Measurements from ENCODE around the gene ZNF227.
"Not testable (repeated sequence)": the region's sequence is repeated elsewhere in the genome, so short reads cannot be mapped to it uniquely, and the experiment has no call there.

ZNF227 gene

DNA sequence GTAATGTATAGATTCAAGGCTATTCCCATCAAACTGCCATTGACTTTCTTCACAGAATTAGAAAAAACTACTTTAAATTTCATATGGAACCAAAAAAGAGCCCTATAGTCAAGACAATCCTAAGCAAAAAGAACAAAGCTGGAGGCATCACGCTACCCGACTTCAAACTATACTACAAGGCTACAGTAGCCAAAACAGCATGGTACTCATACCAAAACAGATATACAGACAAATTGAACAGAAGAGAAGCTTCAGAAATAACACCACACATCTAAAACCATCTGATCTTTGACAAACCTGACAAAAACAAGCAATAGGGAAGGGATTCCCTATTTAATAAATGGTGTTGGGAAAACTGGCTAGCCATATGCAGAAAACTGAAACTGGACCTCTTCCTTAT lies 40.0 kb downstream of the ZNF227 start:
- DNase-seq: not testable (repeated sequence)

- not testable (repeated sequence) for DNase-seq
Measured at GRCh38 chr19:44253392-44253791, 41.1 kb downstream of the ZNF227 start.

DNA sequence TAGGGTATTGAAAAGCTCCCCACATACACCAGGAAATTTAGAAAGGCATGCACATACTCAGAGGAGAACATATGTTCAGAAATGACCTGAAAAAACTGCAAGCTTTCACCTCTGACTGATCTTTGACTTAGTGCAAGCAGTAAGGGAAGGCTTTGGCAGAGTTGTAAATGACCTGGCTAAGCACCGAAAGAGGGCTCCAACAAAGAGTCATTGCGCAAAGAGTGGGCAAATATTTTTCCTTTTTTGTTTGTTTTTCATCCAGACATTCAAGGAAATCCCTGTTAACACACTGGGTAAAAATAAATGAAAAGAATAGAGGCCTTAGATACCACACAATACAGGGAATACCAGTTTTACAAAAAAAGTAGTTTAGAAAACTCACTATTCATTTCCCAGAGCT lies 42.2 kb downstream of the ZNF227 start:
- no peak for DNase-seq

DNA sequence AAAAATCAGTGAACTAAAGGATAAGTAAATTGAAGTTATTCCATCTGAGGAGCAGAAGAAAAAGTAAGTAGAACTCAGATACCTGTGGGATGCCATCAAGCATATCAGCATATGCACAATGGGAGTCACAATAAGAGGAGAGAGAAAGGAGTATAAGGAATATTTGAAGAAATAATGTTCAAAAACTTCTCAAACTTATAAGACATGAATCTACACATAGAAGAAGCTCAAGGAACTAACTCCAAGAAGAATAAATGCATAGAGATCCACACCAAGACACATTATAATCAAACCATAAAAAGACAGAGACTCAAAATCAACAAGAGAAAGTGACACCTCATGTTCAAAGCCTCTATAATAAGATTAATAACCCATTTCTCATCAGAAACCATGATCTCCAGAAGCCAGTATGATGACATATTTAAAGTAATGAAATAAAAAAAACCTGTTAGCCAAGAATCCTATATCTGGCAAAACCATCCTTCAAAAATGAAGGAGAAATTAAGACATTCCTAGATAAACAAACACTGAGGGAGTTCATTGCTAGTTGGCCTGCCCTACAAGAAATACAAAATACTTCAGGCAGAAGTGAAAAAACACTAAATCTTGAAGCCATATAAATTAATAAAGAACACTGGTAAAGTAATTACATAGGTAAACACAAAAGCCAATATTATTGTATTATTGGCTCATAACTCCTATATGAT lies 43.5 kb downstream of the ZNF227 start:
- no peak for DNase-seq

- no peak for DNase-seq
Measured at GRCh38 chr19:44258136-44258535, 45.8 kb downstream of the ZNF227 start.

DNA sequence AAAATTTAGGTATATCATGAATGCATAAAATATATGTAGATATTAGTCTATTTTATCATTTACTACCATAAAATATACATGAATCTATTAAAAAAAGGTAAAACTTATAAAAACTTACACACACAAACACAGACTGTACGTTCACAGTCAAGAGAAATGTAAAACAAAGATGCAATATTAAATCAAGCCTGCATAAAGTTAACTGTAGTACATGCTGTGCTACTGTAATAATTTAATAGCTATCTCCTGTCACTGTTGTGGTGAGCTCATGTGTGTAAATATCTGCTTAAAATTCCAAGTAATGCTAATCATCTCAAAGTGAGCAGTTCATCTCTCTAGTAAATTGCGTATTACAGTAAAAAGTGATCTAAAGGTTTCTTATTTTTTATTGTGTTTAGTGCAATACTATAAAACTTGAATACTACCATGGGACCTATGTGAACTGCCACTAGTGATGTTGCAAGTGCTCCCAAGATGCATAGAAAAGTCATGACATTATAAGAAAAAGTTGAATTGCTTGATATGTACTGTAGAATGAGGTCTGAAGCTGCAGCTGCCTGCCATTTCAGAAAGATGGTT lies 46.6 kb downstream of the ZNF227 start:
- no peak for DNase-seq

DNA sequence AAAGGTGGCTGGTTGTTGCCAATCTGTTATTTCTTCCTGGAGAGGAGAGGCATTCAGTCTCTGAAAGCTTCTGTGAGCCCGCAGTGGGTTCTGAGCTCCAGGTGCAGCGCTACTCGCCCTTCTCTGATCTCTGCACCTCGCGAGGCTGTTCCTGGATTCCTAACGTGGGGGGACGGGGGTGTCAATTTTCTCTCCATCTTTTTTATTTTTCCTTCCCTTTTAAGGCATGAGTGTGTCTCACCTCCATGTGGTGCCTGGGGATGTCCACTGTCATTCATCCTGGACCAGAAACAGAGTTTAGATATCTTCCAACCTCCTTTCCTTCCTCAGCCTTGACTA lies 48.0 kb downstream of the ZNF227 start:
- peak; percentile 29 to 51 for DNase-seq

DNA sequence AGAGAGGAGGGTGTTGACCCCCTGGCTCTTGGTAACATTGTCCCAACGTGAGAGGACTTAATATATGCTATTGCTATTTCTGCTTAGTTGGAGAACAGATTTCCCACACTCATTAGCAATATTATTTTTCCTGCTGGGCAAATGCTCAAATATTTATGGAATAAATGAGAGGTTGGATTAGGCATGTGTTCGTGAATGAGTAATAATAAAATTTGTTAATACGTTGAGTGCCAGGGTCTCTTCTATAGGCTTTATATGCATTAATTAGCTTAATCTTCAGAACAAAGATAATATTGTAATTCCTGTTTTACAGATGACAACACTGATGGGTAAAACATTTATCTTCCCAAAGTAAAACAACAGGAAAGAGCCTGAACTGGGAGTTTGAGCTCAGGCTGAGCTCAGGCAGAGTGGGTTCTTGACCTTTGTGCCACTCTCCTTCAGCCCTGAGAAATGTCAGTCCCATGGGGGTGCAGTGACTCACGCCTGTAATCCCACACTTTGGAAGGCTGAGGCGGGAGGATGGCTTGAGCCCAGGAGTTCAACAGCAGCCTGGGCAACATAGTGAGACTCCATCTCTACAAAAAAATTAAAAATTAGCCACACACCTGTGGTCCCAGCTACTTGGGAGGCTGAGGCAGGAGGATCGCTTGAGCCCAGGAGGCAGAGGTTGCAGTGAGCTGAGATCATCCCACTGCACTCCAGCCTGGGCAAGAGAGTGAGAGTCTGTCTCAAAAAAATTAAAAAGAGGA lies 48.5 kb downstream of the ZNF227 start:
- no peak for DNase-seq

DNA sequence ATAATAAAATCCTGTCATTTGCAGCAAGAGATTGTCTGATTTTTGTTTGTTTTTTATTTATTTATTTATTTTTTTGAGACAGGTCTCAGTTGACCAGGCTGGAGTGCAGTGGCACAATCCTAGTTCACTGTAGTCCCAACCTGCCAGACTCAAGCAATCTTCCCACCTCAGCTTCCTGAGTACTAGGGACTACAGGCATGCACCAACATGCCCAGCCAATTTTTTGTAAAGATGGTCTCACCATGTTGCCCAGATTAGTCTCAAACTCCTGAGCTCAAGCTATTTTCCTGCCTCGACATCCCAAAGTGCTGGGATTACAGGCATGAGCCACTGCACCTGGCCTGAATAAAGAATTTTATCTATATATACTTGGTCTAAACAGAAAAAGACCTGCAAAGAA lies 65.0 kb downstream of the ZNF227 start:
- no peak for DNase-seq

- no peak for DNase-seq
Measured at GRCh38 chr19:44278181-44278690, 65.9 kb downstream of the ZNF227 start.

DNA sequence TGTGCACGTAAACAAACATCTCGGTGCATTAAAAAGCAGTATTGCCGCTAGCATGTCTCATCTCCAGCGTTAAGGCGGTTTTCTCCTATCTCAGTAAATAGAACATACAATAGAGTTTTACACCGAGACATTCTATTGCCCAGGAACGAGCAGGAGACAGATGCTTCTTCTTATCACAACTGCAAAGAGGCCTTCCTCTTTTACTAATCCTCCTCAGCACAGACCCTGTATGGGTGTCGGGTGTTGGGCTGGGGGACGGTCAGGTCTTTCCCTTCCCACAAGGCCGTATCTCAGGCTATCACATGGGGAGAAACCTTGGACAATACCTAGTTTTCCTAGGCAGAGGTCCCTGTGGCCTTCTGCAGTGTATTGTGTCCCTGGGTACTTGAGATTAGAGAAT lies 68.6 kb downstream of the ZNF227 start:
- DNase-seq: no peak

- no peak for DNase-seq
Measured at GRCh38 chr19:44282846-44283245, 70.5 kb downstream of the ZNF227 start.

DNA sequence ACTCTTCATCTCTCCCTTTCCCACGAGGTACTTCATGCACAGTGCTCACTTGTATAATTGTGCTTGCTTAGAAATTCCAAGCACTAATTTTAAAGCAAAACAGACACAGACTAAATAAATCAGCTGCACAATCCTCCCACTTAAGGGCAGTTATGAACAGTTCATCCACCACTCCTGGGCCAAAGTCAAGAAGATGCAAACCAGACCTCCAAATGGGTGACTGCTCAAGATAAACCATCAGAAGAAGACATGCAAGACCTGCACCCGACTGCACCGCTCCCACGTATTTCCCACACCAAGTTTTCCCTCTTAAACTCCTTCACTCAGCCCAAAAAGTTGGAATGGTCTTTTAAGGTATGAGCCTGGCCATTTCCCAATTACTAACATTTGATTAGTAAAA lies 72.6 kb downstream of the ZNF227 start:
- no peak for DNase-seq

All from NCI-H526 (cell line).